DOHH2 (cell line): ENCODE results near the gene GALNT9.

ENCODE experiments used
- CTCF ChIP-seq: fragments of 200-600 bp; sonication (generic); IDR thresholded peaks from one replicate; pipeline ENCODE4 v1.5.1; 2014; ENCODE audit warnings: antibody characterized with exemption, mild to moderate bottlenecking, low read depth, low read length; ENCODE audit not compliant: poor library complexity, severe bottlenecking
- EZH2phosphoT487 ChIP-seq: fragments of 200-600 bp; sonication (generic); IDR thresholded peaks from 2 replicates; pipeline ENCODE4 v1.6.1; 2017; ENCODE audit warnings: borderline replicate concordance, mild to moderate bottlenecking, antibody characterized with exemption, low read length, moderate library complexity, mixed read lengths

GRCh38 chr12:132160016-132160415 lies 169.4 kb downstream of the GALNT9 start:
- TF ChIP-seq CTCF = no peak
- TF ChIP-seq EZH2phosphoT487 = no peak
